ENCODE measurements around the gene C7orf57. TPM values are rescaled to one million over a fixed set of nuclear protein-coding genes. Genes with fewer than 3 reads are reported as not detected.

C7orf57 gene
- total RNA-seq, 2 experiments from 2014 or later: 2.0 to 2.1 TPM

GRCh38 chr7:48099781-48100180 is 64.4 kb downstream of the C7orf57 start:
- ChIA-PET CTCF (no interaction called here), POLR2A (no interaction called here)

- ChIA-PET POLR2A (no interaction called here), CTCF (interaction anchor here (0.8 to 1.4 kb wide), 3 partner anchors 8 to 110 kb away, joined by 3 to 5 read pairs (median 4); no protein-coding TSS in a partner anchor)
Measured at GRCh38 chr7:48101352-48101751, 66.0 kb downstream of the C7orf57 start.

GRCh38 chr7:48101968-48102367 is 66.6 kb downstream of the C7orf57 start:
- ChIA-PET CTCF (interaction anchor here (0.8 to 1.4 kb wide), 3 partner anchors 8 to 53 kb away, joined by 3 to 4 read pairs (median 3); no protein-coding TSS in a partner anchor), POLR2A (interaction anchor here (0.6 kb wide), 1 partner anchor 11 kb away, joined by 4 read pairs; no protein-coding TSS in a partner anchor)

GRCh38 chr7:48102530-48102929 is 67.2 kb downstream of the C7orf57 start:
- CTCF ChIA-PET: interaction anchor here (1.0 to 1.4 kb wide), 3 partner anchors 8 to 114 kb away, joined by 3 to 5 read pairs (median 4); no protein-coding TSS in a partner anchor
- POLR2A ChIA-PET: interaction anchor here (0.6 kb wide), 1 partner anchor 12 kb away, joined by 4 read pairs; no protein-coding TSS in a partner anchor

GRCh38 chr7:48105045-48105444 is 69.7 kb downstream of the C7orf57 start:
- POLR2A ChIA-PET: no interaction called here
- CTCF ChIA-PET: no interaction called here

- CTCF ChIA-PET: interaction anchor here (2.1 kb wide), 1 partner anchor 162 kb away, joined by 10 read pairs; no protein-coding TSS in a partner anchor
- POLR2A ChIA-PET: no interaction called here
Measured at GRCh38 chr7:48106906-48107659, 71.7 kb downstream of the C7orf57 start.

- POLR2A ChIA-PET: interaction anchor here (1.2 kb wide), 1 partner anchor 116 kb away, joined by 3 read pairs; no protein-coding TSS in a partner anchor
- CTCF ChIA-PET: interaction anchor here (2.1 kb wide), 1 partner anchor 163 kb away, joined by 10 read pairs; no protein-coding TSS in a partner anchor
Measured at GRCh38 chr7:48107926-48108472, 72.7 kb downstream of the C7orf57 start.

- ChIA-PET CTCF (interaction anchor here (0.6 to 2.8 kb wide), 13 partner anchors 7 to 164 kb away, joined by 3 to 23 read pairs (median 5); partner anchors contain the start of genes HUS1 and UPP1), POLR2A (interaction anchor here (1.2 kb wide), 1 partner anchor 118 kb away, joined by 3 read pairs; no protein-coding TSS in a partner anchor)
Measured at GRCh38 chr7:48108959-48109847, 73.9 kb downstream of the C7orf57 start.

GRCh38 chr7:48109848-48110663 is 74.7 kb downstream of the C7orf57 start:
- POLR2A ChIA-PET: no interaction called here
- CTCF ChIA-PET: interaction anchor here (0.6 to 2.8 kb wide), 29 partner anchors 8 to 207 kb away, joined by 3 to 23 read pairs (median 3); partner anchors contain the start of genes C7orf57, HUS1, PKD1L1 and UPP1

GRCh38 chr7:48110868-48111267 is 75.5 kb downstream of the C7orf57 start:
- POLR2A ChIA-PET: no interaction called here

More at GRCh38 chr7:48110868-48111267, 75.5 kb downstream of the C7orf57 start:
- CTCF ChIA-PET: interaction anchor here (0.6 to 2.8 kb wide), 28 partner anchors 9 to 208 kb away, joined by 3 to 23 read pairs (median 4); partner anchors contain the start of genes C7orf57, HUS1, PKD1L1 and UPP1

Other genes starting within 250 kb of the C7orf57 start
- gene PKD1L1, start 87.1 kb upstream of the C7orf57 start, total RNA-seq: under 1 TPM; 0.08 TPM
- 10 to 100 TPM; 54.6 to 57.0 TPM for gene HUS1, start 55.9 kb upstream of the C7orf57 start, total RNA-seq
- not detected for gene SUN3, start 6.4 kb upstream of the C7orf57 start, total RNA-seq
- 100 to 1,000 TPM; 123 to 125 TPM for gene UPP1, start 53.7 kb downstream of the C7orf57 start, total RNA-seq
- not detected for gene ABCA13, start 135.9 kb downstream of the C7orf57 start, total RNA-seq